GM19099 (cell line): ENCODE measurements around the gene AGR3.

Experiments used
- POLR2A ChIP-seq: IDR thresholded peaks from 3 replicates; pipeline ENCODE4 v1.6.1; 2011; ENCODE audit warnings: low read depth; ENCODE audit not compliant: insufficient read length; ENCODE audit errors: extremely low read depth

The AGR3 gene

DNA sequence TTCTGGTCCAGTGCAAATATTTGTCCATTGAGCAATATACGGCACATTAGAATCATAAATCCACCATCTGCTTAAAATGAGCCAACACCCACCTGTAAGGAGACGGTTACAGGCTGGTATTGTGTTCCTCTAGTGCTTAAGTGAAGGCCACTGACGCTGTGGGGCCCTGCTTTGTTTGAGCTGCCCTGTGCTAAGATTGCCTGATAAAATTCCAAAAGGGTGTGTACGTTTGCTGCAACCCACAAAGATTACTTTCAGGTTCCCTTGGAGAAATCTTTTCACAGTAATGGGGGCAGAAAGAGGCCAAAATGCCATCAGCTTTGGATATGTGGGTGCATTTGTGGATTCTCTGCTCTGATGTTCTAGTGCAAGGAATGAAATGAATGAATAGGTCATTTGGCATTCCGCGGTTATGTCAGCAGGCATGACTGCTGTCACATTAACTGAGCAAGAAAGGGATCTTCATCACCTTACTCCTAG, 34.4 kb downstream of the AGR3 start:
- TF ChIP-seq POLR2A, result no peak

DNA sequence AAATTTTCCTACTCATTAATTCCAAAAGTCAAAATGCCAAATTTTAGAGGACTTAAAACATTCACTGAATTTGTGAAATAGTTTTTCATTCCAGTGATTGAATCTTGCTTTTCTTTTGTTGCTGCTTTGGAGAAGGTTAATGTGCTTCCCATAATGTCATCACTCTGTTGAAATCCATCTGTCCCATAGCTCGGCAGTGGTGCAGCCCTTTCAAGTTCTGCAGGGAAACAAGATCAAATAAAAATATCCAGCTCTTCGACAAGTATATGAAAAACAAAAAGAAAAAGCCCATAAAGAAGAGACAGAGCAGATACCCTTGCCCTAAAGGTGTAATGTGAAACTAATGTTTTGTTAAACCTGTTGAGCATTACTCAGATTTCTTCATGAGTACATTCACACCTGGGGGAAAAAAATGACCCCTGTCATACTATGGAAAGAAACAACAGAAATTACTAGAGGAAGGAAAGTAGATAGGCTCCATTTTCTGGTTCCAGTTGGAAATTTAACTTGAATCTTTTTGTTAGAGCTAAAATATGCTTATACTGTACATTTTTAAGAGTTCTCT, 35.1 kb downstream of the AGR3 start:
- TF ChIP-seq POLR2A, result no peak

DNA sequence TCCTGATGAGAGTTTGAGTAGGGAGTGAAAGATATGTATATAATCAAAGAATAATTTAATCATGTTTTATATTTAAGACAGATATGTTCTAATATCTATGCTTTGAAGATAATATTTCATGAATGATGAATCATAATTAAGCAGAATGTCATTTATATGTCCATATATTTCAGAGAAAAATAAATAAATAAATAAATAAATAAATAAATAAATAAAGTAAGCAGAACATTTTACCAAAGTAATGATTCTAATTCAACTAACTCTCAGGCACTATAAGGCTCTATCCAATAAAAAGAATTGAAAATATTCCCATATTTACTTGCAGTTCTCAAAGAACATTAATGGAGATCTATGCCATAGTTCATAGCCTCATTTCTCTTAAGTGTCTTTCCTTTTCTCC, 36.0 kb downstream of the AGR3 start:
- no peak for TF ChIP-seq POLR2A

DNA sequence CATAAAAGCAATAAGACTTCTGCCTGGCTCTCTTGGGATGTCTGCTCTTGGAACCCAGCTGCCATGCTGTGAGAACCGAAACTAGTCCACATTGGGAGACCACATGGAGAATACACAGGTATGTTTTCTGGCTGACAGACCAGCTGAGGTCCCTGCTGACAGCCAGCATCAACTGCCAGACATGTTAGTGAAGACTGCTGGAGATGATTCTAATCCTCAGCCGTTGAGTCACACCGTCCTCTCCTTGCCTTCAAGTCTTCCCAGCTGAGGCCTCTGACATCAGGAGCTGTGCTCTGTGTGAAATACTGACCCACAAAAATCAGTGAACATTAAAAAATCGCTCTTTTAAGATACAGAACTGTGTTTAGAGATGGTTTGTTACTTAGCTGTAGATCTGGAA, 40.1 kb downstream of the AGR3 start:
- TF ChIP-seq POLR2A, result no peak

DNA sequence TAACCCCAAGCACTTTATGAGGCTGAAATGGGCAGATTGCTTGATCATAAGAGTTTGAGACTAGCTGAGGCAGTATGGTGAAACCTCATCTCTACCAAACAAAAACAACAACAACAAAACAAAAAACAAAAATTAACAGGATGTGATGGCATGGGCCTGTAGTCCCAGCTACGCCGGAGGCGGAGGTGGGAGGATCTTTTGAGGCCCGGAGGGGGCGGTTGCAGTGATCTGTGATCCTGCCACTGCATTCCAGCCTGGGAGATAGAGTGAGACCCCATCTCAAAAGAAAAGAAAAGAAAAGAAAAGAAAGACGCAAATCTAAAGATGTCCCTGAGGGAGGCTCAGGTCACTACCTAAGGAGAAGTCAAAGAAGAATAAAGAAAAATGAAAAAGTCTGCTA, 41.7 kb downstream of the AGR3 start:
- TF ChIP-seq POLR2A, result no peak

DNA sequence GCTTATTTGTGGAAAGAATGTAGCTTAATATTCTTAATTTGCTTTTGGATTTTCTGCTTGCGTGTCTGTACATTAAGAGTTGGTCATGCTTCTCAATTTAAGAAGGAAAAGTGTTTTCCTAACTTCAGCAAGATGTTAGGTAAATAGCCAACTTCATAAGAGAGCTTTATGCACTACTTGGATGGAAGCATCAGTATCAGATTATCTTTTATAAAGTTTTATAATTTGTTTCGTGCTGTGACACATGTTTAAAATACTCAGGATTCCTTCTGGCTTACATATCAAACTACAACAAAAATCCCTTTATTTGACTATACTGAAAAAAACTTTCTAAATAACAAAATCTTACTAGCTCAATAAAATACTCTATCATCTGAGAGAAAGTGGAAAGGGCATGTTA, 42.1 kb downstream of the AGR3 start:
- no peak for TF ChIP-seq POLR2A

DNA sequence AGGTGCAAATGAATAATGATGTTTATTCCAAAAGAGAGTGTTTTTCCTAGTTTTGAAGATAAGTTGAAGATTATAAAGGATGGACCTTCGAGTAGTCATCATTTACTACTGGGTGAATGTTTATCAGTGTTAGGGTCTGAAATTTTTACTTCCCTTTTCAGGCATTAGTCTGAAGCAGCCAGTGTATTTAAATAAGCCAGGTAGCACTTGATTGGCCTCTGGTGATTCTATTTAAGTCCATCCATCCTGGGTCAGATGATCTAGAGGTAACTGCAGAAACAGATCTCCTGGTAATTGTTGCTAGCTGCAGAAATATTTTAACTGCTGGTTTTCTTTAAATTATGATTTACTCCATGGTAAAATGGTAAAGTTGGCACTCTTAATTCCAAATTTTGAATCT, 42.9 kb downstream of the AGR3 start:
- TF ChIP-seq POLR2A, result no peak

DNA sequence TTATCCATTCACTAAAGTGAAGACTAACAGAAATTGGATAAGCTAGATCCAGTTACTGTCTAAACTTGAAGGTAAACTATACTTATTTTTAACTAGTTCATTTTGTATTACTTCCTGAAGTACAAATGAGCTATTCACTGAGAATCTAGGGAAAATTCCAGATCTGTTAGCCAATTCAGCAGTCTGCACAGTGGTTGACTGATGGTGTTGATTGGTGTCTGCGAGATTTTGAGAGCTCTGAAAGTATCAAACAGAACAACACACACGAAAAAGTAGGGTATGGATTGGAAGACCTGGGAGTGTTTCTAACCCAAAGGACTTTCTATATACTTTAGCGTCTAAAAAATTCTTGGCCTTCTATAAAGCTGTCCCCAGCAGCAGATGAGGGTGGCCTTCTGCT, 43.4 kb downstream of the AGR3 start:
- TF ChIP-seq POLR2A, result no peak

DNA sequence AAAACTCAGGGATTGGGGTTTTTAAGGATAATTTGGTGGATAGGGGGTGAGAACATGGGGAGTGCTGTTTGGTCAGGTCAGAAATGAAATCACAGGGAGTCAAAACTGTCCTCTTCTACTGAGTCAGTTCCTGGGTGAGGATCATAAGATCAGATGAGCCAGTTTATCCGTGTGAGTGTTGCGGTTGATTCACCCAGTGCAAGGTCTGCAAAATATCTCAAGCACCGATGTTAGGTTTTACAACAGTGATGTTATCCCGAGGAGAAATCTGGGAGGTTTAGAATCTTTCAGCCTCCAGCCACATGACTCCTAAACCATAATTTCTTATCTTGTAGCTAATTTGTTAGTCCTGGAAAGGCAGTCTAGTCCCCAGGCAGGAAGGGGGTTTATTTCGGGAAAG, 45.3 kb downstream of the AGR3 start:
- no peak for TF ChIP-seq POLR2A

DNA sequence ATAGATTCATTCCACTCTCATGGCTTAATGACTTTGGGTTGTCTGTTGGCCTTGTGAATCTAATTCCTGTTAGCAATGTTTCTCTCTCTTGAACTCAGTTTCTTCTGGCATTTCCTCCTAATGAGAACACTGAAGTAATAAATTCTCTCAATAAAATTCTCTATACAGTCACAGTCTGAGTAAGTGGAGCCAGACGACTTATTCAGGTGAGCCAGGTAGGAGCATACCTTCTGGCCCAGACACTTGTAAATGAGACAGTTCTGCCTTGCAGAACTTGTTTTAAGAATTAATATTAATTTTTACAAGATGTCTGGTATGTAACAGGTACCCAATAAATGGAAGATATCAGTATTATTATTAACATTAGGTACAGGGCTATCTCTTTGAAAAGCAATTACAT, 48.4 kb downstream of the AGR3 start:
- TF ChIP-seq POLR2A, result no peak

DNA sequence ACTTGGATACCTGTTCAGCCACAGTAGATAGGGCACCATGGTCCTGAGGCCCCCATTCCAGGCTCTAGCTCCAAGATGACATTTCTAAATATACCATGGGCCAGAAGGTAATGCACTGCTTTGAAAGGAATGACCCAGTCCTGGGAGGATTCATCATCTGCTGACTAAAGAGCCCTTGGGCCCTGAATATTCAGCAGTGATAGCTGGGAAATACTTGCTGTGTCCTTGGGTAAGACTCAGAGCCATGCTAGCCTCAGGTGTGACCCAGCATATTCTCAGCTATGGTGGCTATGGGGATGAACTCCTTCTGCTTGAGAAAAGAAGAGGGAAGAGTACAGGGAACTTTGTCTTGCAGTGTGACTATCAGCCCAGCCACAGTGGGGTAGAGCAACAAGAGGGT, 55.7 kb downstream of the AGR3 start:
- TF ChIP-seq POLR2A, result no peak

DNA sequence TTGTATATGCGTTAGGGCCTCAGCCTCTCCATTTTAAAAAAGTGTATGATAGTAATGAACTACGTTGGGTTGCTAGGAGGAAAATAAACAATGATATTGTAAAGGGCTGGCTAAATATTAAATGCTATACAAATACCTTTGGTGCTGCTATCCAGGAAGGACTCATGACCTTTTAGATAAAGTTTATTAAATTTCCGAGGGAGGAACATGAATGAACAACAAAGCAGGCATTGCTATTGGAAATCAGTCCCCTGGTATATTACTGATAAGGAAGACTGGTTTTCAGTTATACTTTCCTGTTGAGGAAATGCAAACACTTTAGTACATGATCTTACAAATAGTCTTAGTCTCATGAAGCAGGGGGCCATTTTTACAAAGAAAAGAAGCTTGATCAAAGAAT, 59.8 kb downstream of the AGR3 start:
- no peak for TF ChIP-seq POLR2A

DNA sequence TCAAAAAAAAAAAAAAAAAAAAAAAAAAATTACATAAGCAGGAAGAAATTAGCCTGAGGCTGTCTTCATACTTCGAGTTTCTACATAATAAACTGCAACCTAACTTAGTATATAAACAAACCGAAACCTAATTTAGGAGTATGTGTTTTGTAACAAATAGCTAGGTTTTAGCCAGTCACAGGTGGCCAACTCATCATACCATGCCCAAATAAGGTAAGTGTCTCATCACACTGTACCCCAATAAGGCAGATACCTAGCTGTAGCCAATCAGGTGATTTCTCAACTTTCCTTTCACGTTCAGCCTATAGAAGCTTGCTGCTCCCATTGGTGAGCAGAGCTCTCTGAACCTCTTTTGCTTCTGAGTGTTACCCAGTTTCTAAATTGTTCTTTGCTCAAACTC, 63.1 kb downstream of the AGR3 start:
- no peak for TF ChIP-seq POLR2A

DNA sequence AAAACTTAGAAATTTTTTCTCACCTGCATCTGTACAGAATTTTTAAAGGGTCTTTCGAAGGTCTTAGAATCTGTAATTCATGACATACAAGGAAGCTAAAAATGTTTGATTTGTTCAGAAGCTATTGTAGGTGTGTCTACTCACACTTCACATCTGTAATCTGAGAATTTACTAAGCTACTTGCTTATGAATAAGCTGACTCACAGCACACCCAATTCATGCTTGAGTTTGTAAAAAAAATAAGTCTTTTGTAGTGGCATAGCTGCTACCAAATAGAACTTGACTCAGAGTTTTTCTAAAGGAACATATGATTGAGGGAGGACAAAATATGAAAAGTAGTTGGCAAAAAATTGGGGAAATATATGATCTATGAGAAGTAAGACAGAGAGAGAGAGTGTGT, 64.2 kb downstream of the AGR3 start:
- no peak for TF ChIP-seq POLR2A

DNA sequence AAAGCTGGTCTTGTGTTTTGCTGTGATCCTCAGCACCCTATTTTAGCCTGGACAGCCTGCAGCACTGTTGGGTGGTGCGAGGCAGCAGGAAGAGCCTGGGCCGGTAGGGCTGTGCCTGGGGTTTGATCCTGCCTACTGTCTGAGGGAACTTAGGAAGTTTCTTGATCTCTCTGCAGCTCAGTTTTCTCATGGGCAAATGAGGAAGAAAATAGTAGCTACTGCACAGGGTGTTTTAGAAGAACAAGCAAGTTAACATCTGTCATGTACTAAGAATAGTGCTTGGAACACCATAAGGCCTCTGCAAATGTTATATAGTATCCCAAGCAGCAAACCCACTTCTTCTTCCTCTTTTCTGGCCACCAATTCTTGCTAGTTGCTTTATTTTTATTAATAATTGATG, 65.0 kb downstream of the AGR3 start:
- TF ChIP-seq POLR2A, result no peak

DNA sequence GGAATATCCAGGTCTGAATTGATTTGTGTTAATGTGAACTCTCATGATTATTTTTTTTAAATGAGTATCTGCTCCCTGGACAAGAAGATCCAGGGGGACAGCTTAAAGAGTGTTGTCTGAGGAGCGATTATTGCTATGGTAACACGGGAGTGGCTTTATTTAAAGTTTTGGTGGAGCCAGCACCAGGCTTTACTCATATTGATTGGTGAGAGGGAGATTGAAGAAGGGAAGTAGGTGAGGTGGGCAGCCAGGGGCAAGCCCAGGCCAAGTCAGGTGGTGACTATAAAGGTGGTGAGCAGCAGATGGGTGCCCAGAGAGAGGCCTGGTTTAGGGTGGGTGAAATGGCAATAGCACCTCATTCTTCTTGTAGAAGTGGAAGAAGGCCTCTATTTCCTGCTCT, 66.8 kb downstream of the AGR3 start:
- TF ChIP-seq POLR2A, result no peak

DNA sequence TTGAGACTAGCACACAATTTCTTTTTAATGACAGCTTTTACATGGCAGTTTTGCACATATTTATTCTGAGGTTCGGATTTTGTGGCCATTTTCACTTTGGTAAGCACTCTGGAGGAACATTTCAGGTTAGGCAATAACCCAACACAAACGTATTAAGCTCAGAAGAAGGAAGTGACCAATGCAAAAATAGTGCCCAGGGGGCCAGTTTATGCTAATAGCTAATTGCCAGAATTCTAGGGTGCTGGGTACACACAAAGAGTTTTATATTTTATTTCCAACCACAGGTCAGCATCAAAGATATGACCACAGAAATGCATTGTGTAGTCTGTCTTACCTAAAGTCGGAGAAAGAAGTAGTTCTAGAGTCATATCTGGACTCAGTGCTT, 68.6 kb downstream of the AGR3 start:
- no peak for TF ChIP-seq POLR2A
